Mammary epithelial cell (primary cell): ENCODE measurements around the gene KRTAP19-6.
"Not testable (repeated sequence)": the region's sequence is repeated elsewhere in the genome, so short reads cannot be mapped to it uniquely, and the experiment has no call there.

Experiments used
- CTCF ChIP-seq, 2 donors: IDR thresholded peaks in 1 of 2; conservative IDR thresholded peaks in 1 of 2; 2 replicates each; pipeline ENCODE4 v1.5.1; 2011 to 2012; ENCODE audit warnings: inconsistent platforms in 2 of 2, low read length in 2 of 2, mild to moderate bottlenecking in 2 of 2, control low read depth in 1 of 2, low read depth in 1 of 2; ENCODE audit not compliant: insufficient read depth in 1 of 2; ENCODE audit errors: extremely low read depth in 1 of 2
- EZH2 ChIP-seq: IDR thresholded peaks from 2 replicates; pipeline ENCODE4 v1.6.1; 2012; ENCODE audit warnings: low read length, inconsistent platforms, borderline replicate concordance

DNA sequence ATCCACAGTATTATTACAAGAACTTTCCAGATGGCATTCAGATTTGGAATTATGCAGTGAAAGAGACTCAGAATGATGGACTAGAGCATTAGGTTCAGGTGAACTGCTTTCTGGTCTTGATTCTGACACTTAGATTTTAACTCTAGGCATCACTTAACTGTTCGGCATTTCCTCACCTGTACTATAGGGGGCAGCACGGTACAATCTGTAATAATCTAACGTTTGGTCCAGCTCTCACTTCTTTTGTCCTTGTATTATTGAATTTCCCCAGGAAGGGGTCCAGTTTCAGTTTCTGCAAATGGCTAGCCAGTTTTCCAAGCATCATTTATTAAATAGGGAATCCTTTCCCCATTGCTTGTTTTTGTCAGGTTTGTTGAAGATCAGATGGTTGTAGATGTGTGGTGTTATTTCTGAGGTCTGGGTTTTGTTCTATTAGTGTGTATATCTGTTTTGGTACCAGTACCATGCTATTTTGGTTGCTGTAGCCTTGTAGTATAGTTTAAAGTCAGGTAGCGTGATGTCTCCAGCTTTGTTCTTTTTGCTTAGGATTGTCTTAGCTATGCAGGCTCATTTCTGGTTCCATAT is 36.0 kb downstream of the KRTAP19-6 start:
- peak; percentile 69 to 75 for TF ChIP-seq CTCF (conservative IDR thresholded peaks at IDR 0.05 in 1 of 2, IDR thresholded peaks at IDR 0.05 in 1 of 2; ENCODE audit: extremely low read depth in 1 of 2, insufficient read depth in 1 of 2, low read depth in 1 of 2, low read length in 2 of 2)
- TF ChIP-seq EZH2: not testable (repeated sequence)
